ENCODE results near the gene MMS19. TPM values are rescaled to one million over a fixed set of nuclear protein-coding genes. Genes with fewer than 3 reads are reported as not detected.
A peak's percentile ranks its signal among the peaks of the same experiment; 100 is the strongest.

MMS19 gene
- total RNA-seq, 2 donors from 2014 or later = 92.2 to 113 TPM

DNA sequence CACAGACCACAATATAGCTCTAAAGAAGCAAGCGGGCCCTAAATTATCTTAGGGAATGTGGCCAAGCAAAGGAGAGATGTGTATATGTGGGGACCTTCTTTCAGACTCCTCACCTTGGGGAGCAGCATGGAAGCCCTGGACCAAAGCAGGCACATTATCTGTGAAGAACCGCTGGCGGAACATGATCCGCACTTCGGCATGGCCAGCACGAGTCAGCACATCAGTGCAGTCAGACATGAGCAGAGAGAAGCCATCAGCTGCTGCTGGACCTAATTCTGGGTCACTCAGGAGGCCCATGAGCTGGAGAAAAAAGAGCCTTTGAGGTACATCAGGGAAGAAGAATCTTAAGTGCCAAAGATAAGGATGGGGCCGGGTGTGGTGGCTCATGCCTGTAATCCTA lies 38.3 kb downstream of the MMS19 start:
- H3K36me3 Mint-ChIP-seq (ENCODE audit: insufficient read depth in 2 of 2) = peaks cover 11 to 41% of the 10 kb centered on the region in 2 donors
- no peaks in the 10 kb centered on the region for H3K9me3 Mint-ChIP-seq
- no peak for ATAC-seq (replicated peaks in 1 of 2)
- no peak for DNase-seq
- peak overlapping the region; percentile 15 for H3K27ac Mint-ChIP-seq
- no peaks in the 10 kb centered on the region for H3K27me3 Mint-ChIP-seq (ENCODE audit: low read depth)
- no peak overlapping the region for H3K4me3 Mint-ChIP-seq
- H3K4me1 Mint-ChIP-seq (ENCODE audit: low read depth) = peaks cover 8% of the 10 kb centered on the region

GRCh38 chr10:97459111-97459510 lies 39.1 kb downstream of the MMS19 start:
- Mint-ChIP-seq H3K36me3 (ENCODE audit: insufficient read depth in 2 of 2) (peaks cover 11 to 35% of the 10 kb centered on the region in 2 donors), H3K4me1 (ENCODE audit: low read depth) (peaks cover 16% of the 10 kb centered on the region), H3K27ac (peak overlapping the region; percentile 15), H3K4me3 (no peak overlapping the region), H3K27me3 (ENCODE audit: low read depth) (no peaks in the 10 kb centered on the region), H3K9me3 (no peaks in the 10 kb centered on the region)
- no peak for ATAC-seq (replicated peaks in 1 of 2)
- DNase-seq = no peak

DNA sequence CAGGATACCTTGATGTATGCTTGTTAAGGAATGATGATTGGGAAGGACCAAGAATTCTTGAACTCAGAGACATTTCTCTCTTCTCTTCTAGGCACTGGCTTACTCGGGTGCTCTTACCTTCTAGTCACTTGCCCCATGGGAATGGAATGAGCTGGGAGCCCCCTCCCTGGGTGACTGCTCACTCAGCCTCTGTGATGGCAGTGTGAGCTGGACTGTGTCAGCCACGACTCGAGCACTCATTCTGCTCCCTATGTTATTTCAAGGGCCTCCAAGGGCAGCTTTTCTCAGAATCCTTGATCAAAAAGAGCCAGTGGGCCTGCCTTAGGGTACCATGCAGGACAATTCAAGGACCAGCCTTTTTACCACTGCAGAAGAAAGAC lies 41.5 kb downstream of the MMS19 start:
- H3K36me3 Mint-ChIP-seq (ENCODE audit: insufficient read depth in 2 of 2) = peaks cover 12 to 28% of the 10 kb centered on the region in 2 donors
- no peak for ATAC-seq (replicated peaks in 1 of 2)
- no peaks in the 10 kb centered on the region for H3K9me3 Mint-ChIP-seq

GRCh38 chr10:97456034-97456685 lies 42.1 kb downstream of the MMS19 start:
- Mint-ChIP-seq H3K4me3 (no peak overlapping the region), H3K27me3 (ENCODE audit: low read depth) (no peaks in the 10 kb centered on the region), H3K27ac (peak overlapping the region; percentile 99), H3K36me3 (ENCODE audit: insufficient read depth in 2 of 2) (peaks cover 12 to 28% of the 10 kb centered on the region in 2 donors), H3K4me1 (ENCODE audit: low read depth) (peaks cover 36% of the 10 kb centered on the region), H3K9me3 (no peaks in the 10 kb centered on the region)
- DNase-seq (no peak), ATAC-seq (replicated peaks in 1 of 2) (no peak)

More for the DNA sequence above, 41.5 kb downstream of the MMS19 start:
- DNase-seq = no peak
- H3K4me3 Mint-ChIP-seq = no peak overlapping the region
- peaks cover 36% of the 10 kb centered on the region for H3K4me1 Mint-ChIP-seq (ENCODE audit: low read depth)
- H3K27me3 Mint-ChIP-seq (ENCODE audit: low read depth) = no peaks in the 10 kb centered on the region
- peak overlapping the region; percentile 58 for H3K27ac Mint-ChIP-seq

GRCh38 chr10:97454330-97455036 lies 43.7 kb downstream of the MMS19 start:
- ATAC-seq (replicated peaks in 1 of 2) (peak; percentile 77 to 85), DNase-seq (peak; percentile 32 to 46)
- Mint-ChIP-seq H3K36me3 (ENCODE audit: insufficient read depth in 2 of 2) (peaks cover 10 to 22% of the 10 kb centered on the region in 2 donors), H3K4me1 (ENCODE audit: low read depth) (peaks cover 47% of the 10 kb centered on the region), H3K4me3 (peak overlapping the region; percentile 68 to 72), H3K27ac (peak overlapping the region; percentile 99), H3K27me3 (ENCODE audit: low read depth) (no peaks in the 10 kb centered on the region), H3K9me3 (no peaks in the 10 kb centered on the region)

- ATAC-seq (replicated peaks in 1 of 2) (no peak), DNase-seq (no peak)
- Mint-ChIP-seq H3K27me3 (ENCODE audit: low read depth) (no peaks in the 10 kb centered on the region), H3K9me3 (no peaks in the 10 kb centered on the region), H3K36me3 (ENCODE audit: insufficient read depth in 2 of 2) (peaks cover 3 to 9% of the 10 kb centered on the region in 2 donors), H3K4me1 (ENCODE audit: low read depth) (peaks cover 62% of the 10 kb centered on the region), H3K27ac (peak overlapping the region; percentile 39), H3K4me3 (no peak overlapping the region)
Observed at GRCh38 chr10:97452352-97452751, 45.9 kb downstream of the MMS19 start.

GRCh38 chr10:97451605-97452004 lies 46.6 kb downstream of the MMS19 start:
- ATAC-seq (replicated peaks in 1 of 2) (no peak), DNase-seq (no peak)
- Mint-ChIP-seq H3K4me3 (no peak overlapping the region), H3K9me3 (no peaks in the 10 kb centered on the region), H3K27ac (peak overlapping the region; percentile 39), H3K27me3 (ENCODE audit: low read depth) (no peaks in the 10 kb centered on the region), H3K4me1 (ENCODE audit: low read depth) (peaks cover 69% of the 10 kb centered on the region), H3K36me3 (ENCODE audit: insufficient read depth in 2 of 2) (peaks cover 2 to 7% of the 10 kb centered on the region in 2 donors)

GRCh38 chr10:97450828-97451227 lies 47.4 kb downstream of the MMS19 start:
- peak overlapping the region; percentile 36 for H3K27ac Mint-ChIP-seq
- H3K36me3 Mint-ChIP-seq (ENCODE audit: insufficient read depth in 2 of 2) = peaks cover 4 to 5% of the 10 kb centered on the region in 2 donors
- no peak overlapping the region for H3K4me3 Mint-ChIP-seq
- H3K27me3 Mint-ChIP-seq (ENCODE audit: low read depth) = no peaks in the 10 kb centered on the region
- H3K9me3 Mint-ChIP-seq = no peaks in the 10 kb centered on the region
- ATAC-seq (replicated peaks in 1 of 2) = no peak
- no peak for DNase-seq
- H3K4me1 Mint-ChIP-seq (ENCODE audit: low read depth) = peaks cover 74% of the 10 kb centered on the region

DNA sequence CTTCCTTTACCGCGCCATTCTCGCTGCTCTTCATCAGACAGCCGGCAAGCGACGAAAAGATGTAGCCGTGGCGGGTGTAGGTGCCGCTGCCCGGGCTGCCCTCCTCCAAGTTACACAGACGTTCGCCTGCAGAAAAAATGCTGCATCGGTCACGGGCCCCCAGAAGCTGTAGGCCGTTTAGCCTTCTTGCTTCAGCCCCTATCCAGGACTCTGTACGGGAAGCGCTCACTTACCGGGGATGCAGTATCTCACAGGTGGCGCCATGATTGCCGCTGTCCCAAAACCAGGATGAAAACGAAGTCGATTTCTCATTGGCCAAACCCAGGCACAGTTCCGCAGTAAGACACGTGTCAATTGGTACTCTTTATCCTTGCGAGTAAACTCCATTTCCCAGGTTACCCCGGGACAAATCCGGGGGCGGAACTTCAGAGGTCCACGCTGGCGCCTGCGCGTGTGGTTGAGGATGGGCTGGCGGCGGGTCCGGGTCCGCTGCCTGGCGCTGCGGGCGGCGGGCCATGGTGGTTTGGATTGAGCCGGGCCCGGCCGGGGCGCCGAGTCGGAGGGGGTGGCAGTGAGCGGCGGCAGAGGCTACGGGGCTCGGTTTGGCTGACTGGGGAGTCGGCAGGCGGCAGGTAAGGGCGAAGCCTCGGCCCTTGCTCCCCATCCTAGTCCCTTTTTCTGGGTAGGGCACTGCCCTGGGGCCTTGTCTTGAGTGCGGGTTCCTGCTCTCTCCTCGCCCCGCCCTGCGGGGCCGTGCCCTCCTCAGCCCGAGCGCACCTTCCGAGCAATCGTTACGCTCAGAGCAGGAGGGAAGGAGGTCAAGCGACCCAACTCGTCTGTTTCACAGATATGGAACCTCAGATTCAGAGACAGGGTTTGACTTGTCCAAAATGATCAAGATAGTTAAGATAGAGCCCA lies 52.2 kb downstream of the MMS19 start, which contains the start of the genes EXOSC1 and ZDHHC16:
Gene EXOSC1, minus strand, starts transcription at position 285 of the 918 bp plus-strand sequence. Its CDS starts 21 bp downstream, at position 264.
Gene ZDHHC16, plus strand, starts transcription at position 454 of the 918 bp plus-strand sequence. CDS start 5,501 bp downstream, outside the sequence.
- peaks cover 61% of the 10 kb centered on the region for H3K4me1 Mint-ChIP-seq (ENCODE audit: low read depth)
- H3K27me3 Mint-ChIP-seq (ENCODE audit: low read depth) = no peaks in the 10 kb centered on the region
- H3K36me3 Mint-ChIP-seq (ENCODE audit: insufficient read depth in 2 of 2) = peaks cover 13 to 21% of the 10 kb centered on the region in 2 donors
- H3K9me3 Mint-ChIP-seq = no peaks in the 10 kb centered on the region
- peak; percentile 92 to 96 for DNase-seq
- peak within 1 kb of the TSS; percentile 94 to 98 for H3K4me3 Mint-ChIP-seq
- peak within 1 kb of the TSS; percentile 98 for H3K27ac Mint-ChIP-seq
- ATAC-seq (replicated peaks in 1 of 2) = peak; percentile 89 to 93

GRCh38 chr10:97445357-97445721 lies 52.9 kb downstream of the MMS19 start:
- DNase-seq (no peak), ATAC-seq (replicated peaks in 1 of 2) (no peak)
- peaks cover 14 to 19% of the 10 kb centered on the region in 2 donors for H3K36me3 Mint-ChIP-seq (ENCODE audit: insufficient read depth in 2 of 2)
- H3K4me1 Mint-ChIP-seq (ENCODE audit: low read depth) = peaks cover 54% of the 10 kb centered on the region
- H3K27me3 Mint-ChIP-seq (ENCODE audit: low read depth) = no peaks in the 10 kb centered on the region
- no peaks in the 10 kb centered on the region for H3K9me3 Mint-ChIP-seq
- H3K4me3 Mint-ChIP-seq = peak overlapping the region; percentile 94 to 98
- peak overlapping the region; percentile 98 for H3K27ac Mint-ChIP-seq

GRCh38 chr10:97444212-97444611 lies 54.0 kb downstream of the MMS19 start:
- peak overlapping the region; percentile 94 to 98 for H3K4me3 Mint-ChIP-seq
- ATAC-seq (replicated peaks in 1 of 2) = peak; percentile 14 to 46
- H3K27ac Mint-ChIP-seq = peak overlapping the region; percentile 98
- DNase-seq = no peak
- H3K27me3 Mint-ChIP-seq (ENCODE audit: low read depth) = no peaks in the 10 kb centered on the region
- H3K36me3 Mint-ChIP-seq (ENCODE audit: insufficient read depth in 2 of 2) = peaks cover 14 to 23% of the 10 kb centered on the region in 2 donors
- H3K9me3 Mint-ChIP-seq = no peaks in the 10 kb centered on the region
- H3K4me1 Mint-ChIP-seq (ENCODE audit: low read depth) = peaks cover 50% of the 10 kb centered on the region

DNA sequence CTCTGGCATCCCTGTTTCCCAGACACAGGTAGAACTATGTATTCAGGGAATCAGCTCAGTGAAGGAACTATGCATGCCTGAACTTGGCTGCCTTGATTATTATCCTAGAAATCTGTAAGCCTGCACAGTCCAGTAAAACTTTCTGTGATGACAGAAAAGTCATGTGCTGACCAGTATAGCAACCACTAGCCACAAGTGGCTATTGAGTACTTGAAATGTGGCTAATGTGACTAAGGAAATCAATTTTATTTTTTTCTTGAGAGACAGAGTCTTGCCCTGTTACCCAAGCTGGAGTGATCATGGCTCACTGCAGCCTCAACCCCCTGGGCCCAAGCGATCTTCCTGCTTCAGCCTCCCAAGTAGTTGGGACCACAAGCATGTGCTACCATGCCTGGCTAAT lies 55.9 kb downstream of the MMS19 start:
- Mint-ChIP-seq H3K36me3 (ENCODE audit: insufficient read depth in 2 of 2) (peaks cover 17 to 23% of the 10 kb centered on the region in 2 donors), H3K4me3 (no peak overlapping the region), H3K4me1 (ENCODE audit: low read depth) (peaks cover 34% of the 10 kb centered on the region), H3K9me3 (no peaks in the 10 kb centered on the region), H3K27ac (peak overlapping the region; percentile 54), H3K27me3 (ENCODE audit: low read depth) (no peaks in the 10 kb centered on the region)
- no peak for ATAC-seq (replicated peaks in 1 of 2)
- DNase-seq = no peak

All from activated T-cell treated with anti-CD3 and anti-CD28 coated beads, Interleukin-2, amount 50 U/mL, for 72 hours (primary cell).